GM12878 (cell line): ENCODE measurements around the gene CFAP410. TPM values are rescaled to one million over a fixed set of nuclear protein-coding genes. Genes with fewer than 3 reads are reported as not detected.

Experiments used
- ATAC-seq: fragments of 200-7000 bp; cut with Tn5 transposase; 3 replicates; pipeline ENCODE4 v1.9.1; 2020; ENCODE audit warnings: mild to moderate bottlenecking, moderate library complexity
- BruUV-seq: library from RNA; stranded (reverse); fragments of 400-500 nt; replicated peaks from 2 replicates; lab custom pipeline; 2021; lab: Mats Ljungman, UMichigan
- CTCF ChIA-PET: fragments of 300-600 bp; sonication (Branson Sonifier 250); formaldehyde crosslinking; extraction: SDS; loops from one replicate; lab custom pipeline; 2021; ENCODE audit warnings: inconsistent platforms; lab: Yijun Ruan, JAX
- POLR2A ChIA-PET: fragments of 350-600 bp; formaldehyde crosslinking; extraction: SDS; loops from one replicate; lab custom pipeline; 2021; ENCODE audit warnings: inconsistent platforms; lab: Charles Lee
- RAD21 ChIA-PET: fragments of 300-600 bp; sonication (Branson Sonifier 250); formaldehyde crosslinking; loops from one replicate; lab custom pipeline; 2023; ENCODE audit warnings: antibody characterized with exemption; ENCODE audit not compliant: unreplicated experiment; lab: Charles Lee
- SMC1A ChIA-PET: fragments of 300-600 bp; sonication (Branson Sonifier 250); formaldehyde crosslinking; loops from one replicate; lab custom pipeline; 2023; ENCODE audit not compliant: unreplicated experiment, uncharacterized antibody; lab: Charles Lee
- DNase-seq: peaks from one replicate; pipeline ENCODE4 v3.0.0-alpha.2; 2011; ENCODE audit warnings: low read depth, low spot score
- FAIRE-seq: peaks from 3 replicates; lab custom pipeline; 2011; peaks lifted over from hg19 to GRCh38; lab: Jason Lieb, UNC
- H2AFZ ChIP-seq: 2 replicates; pipeline ENCODE4 v1.6.0; 2011; ENCODE audit warnings: low read depth, low read length, control low read depth; ENCODE audit not compliant: control insufficient read depth
- H3K27ac ChIP-seq: 2 replicates; pipeline ENCODE4 v1.5.1; 2011; ENCODE audit warnings: control low read depth; ENCODE audit not compliant: control insufficient read depth, insufficient read depth
- H3K27me3 ChIP-seq, 2 experiments: replicated peaks in 1 of 2; 2 replicates each; pipeline versions ENCODE4 v1.6.0 to v1.6.1; 2011; ENCODE audit warnings: low read length in 1 of 2; ENCODE audit not compliant: control insufficient read depth in 2 of 2, insufficient read depth in 2 of 2
- H3K36me3 ChIP-seq, 2 experiments: 2 replicates each; pipeline ENCODE4 v1.5.1; 2011; ENCODE audit warnings: low read length in 1 of 2; ENCODE audit not compliant: control insufficient read depth in 2 of 2, insufficient read depth in 2 of 2
- H3K4me1 ChIP-seq: 2 replicates; pipeline ENCODE4 v1.6.1; 2011; ENCODE audit warnings: mild to moderate bottlenecking, low read length, moderate library complexity, mixed read lengths; ENCODE audit not compliant: control insufficient read depth, insufficient read depth
- H3K4me2 ChIP-seq: 2 replicates; pipeline ENCODE4 v1.6.0; 2011; ENCODE audit warnings: control low read depth; ENCODE audit not compliant: control insufficient read depth, insufficient read depth
- H3K4me3 ChIP-seq: fragments of 200-600 bp; sonication (generic); 2 replicates; pipeline ENCODE4 v1.5.1; 2016
- H3K79me2 ChIP-seq: 2 replicates; pipeline ENCODE4 v1.6.0; 2011; ENCODE audit warnings: low read length; ENCODE audit not compliant: control insufficient read depth, insufficient read depth
- H3K9ac ChIP-seq: 2 replicates; pipeline ENCODE4 v1.8.0; 2011; ENCODE audit warnings: low read length, control low read depth, mixed read lengths; ENCODE audit not compliant: control insufficient read depth, insufficient read depth
- H3K9me3 ChIP-seq: replicated peaks from 3 replicates; pipeline ENCODE4 v1.5.1; 2011; ENCODE audit warnings: mild to moderate bottlenecking, low read length; ENCODE audit not compliant: control insufficient read depth, insufficient read depth
- H4K20me1 ChIP-seq: 2 replicates; pipeline ENCODE4 v1.6.0; 2011; ENCODE audit not compliant: control insufficient read depth, insufficient read depth
- ASH2L ChIP-seq: fragments of 300-600, 200-600 bp; sonication (generic); IDR thresholded peaks from 2 replicates; pipeline ENCODE4 v1.6.1; 2017; ENCODE audit warnings: low read depth, mild to moderate bottlenecking, borderline replicate concordance
- BCL11A ChIP-seq: IDR thresholded peaks from 2 replicates; pipeline ENCODE4 v1.6.1; 2011; ENCODE audit warnings: low read depth, low read length
- CBX5 ChIP-seq: sonication (generic); IDR thresholded peaks from 2 replicates; pipeline ENCODE4 v1.6.1; 2016; ENCODE audit warnings: low read depth, moderate library complexity, mild to moderate bottlenecking, inconsistent platforms
- E4F1 ChIP-seq: fragments of 450-650 bp; IDR thresholded peaks from 2 replicates; pipeline ENCODE4 v1.6.1; 2018; ENCODE audit warnings: borderline replicate concordance, mild to moderate bottlenecking; ENCODE audit not compliant: partially characterized antibody
- FOS ChIP-seq: IDR thresholded peaks from 3 replicates; pipeline ENCODE4 v1.6.1; 2011; ENCODE audit warnings: borderline replicate concordance; ENCODE audit not compliant: insufficient read length; ENCODE audit errors: extremely low read depth
- FOXM1 ChIP-seq: IDR thresholded peaks from 2 replicates; pipeline ENCODE4 v1.6.1; 2012; ENCODE audit warnings: low read depth, mild to moderate bottlenecking, inconsistent platforms, low read length, moderate library complexity
- GATAD2B ChIP-seq: fragments of 450-650 bp; conservative IDR thresholded peaks from 2 replicates; pipeline ENCODE4 v1.6.1; 2017; ENCODE audit warnings: low read depth, mild to moderate bottlenecking, moderate library complexity
- HDAC6 ChIP-seq: fragments of 200-600 bp; sonication (generic); IDR thresholded peaks from one replicate; pipeline ENCODE4 v1.8.0; 2017; ENCODE audit warnings: antibody characterized with exemption; ENCODE audit not compliant: unreplicated experiment
- KLF5 ChIP-seq: fragments of 450-650 bp; IDR thresholded peaks from 2 replicates; pipeline ENCODE4 v1.6.1; 2014; ENCODE audit warnings: mild to moderate bottlenecking; ENCODE audit not compliant: partially characterized antibody
- MLLT1 ChIP-seq: fragments of 450-650 bp; IDR thresholded peaks from 2 replicates; pipeline ENCODE4 v1.6.1; 2016; ENCODE audit warnings: mild to moderate bottlenecking
- MXI1 ChIP-seq: fragments of 150-350 bp; IDR thresholded peaks from 2 replicates; pipeline ENCODE4 v1.6.1; 2011; ENCODE audit warnings: low read depth, mild to moderate bottlenecking, inconsistent platforms, low read length, improper control_type of control experiment
- NFYB ChIP-seq: IDR thresholded peaks from 2 replicates; pipeline ENCODE4 v1.6.1; 2011; ENCODE audit warnings: low read depth, mild to moderate bottlenecking, low read length, improper control_type of control experiment, moderate library complexity; ENCODE audit not compliant: insufficient read depth
- POLR2A ChIP-seq: IDR thresholded peaks from 2 replicates; pipeline ENCODE4 v1.6.1; 2011; ENCODE audit warnings: low read depth, mild to moderate bottlenecking, low read length
- RUNX3 ChIP-seq: IDR thresholded peaks from 2 replicates; pipeline ENCODE4 v1.6.1; 2012; ENCODE audit warnings: low read length, inconsistent platforms
- SRF ChIP-seq, 2 experiments: IDR thresholded peaks; 2 replicates each; pipeline ENCODE4 v1.6.1; 2011; ENCODE audit warnings: low read depth in 2 of 2, low read length in 2 of 2, mild to moderate bottlenecking in 1 of 2, moderate library complexity in 1 of 2
- SUZ12 ChIP-seq: fragments of 200-600 bp; sonication (generic); IDR thresholded peaks from one replicate; pipeline ENCODE4 v1.6.1; 2018; ENCODE audit warnings: antibody characterized with exemption, mild to moderate bottlenecking; ENCODE audit not compliant: unreplicated experiment
- USF1 ChIP-seq: IDR thresholded peaks from 2 replicates; pipeline ENCODE4 v1.6.1; 2011; ENCODE audit warnings: borderline replicate concordance, low read depth, mild to moderate bottlenecking, moderate library complexity, mixed read lengths, low read length; ENCODE audit not compliant: insufficient read depth; ENCODE audit errors: extremely low read length
- ZBED1 ChIP-seq: IDR thresholded peaks from 2 replicates; pipeline ENCODE4 v1.6.1; 2016; ENCODE audit warnings: borderline replicate concordance
- ZNF207 ChIP-seq: fragments of 450-650 bp; IDR thresholded peaks from 2 replicates; pipeline ENCODE4 v1.6.1; 2014; ENCODE audit warnings: antibody characterized with exemption, mild to moderate bottlenecking, borderline replicate concordance
- ZNF217 ChIP-seq: fragments of 450-650 bp; IDR thresholded peaks from 2 replicates; pipeline ENCODE4 v1.6.1; 2017; ENCODE audit warnings: antibody characterized with exemption, mild to moderate bottlenecking
- WGBS: methylation state at CpG from one replicate; pipeline ENCODE4 v1.1.6; 2016; ENCODE audit warnings: low lambda C conversion rate; ENCODE audit not compliant: insufficient replicate concordance, insufficient coverage; ENCODE audit errors: missing lambda C conversion rate; 5-methylcytosine and 5-hydroxymethylcytosine counted together
- in situ Hi-C: fragments of 300-500 bp; cut with MboI; formaldehyde crosslinking; loops from 9 replicates; pipeline ENCODE4 v1.14.3; 2018; ENCODE audit warnings: mixed read lengths
- intact Hi-C: fragments of 100-400 bp; cut with micrococcal nuclease; formaldehyde crosslinking; loops from one replicate; pipeline ENCODE4 v1.14.2; 2022; ENCODE audit not compliant: unreplicated experiment
- polyA plus RNA-seq, 11 experiments: library from polyadenylated mRNA; depleted of rRNA in 4 of 11; unstranded in 6 of 11; stranded (reverse) in 5 of 11; fragments of >200 nt; fragmentation: Nextera tagmentation in 4 of 11; fragmentation: Illumina TruSeq in 1 of 11; extraction: Ambion mirVana in 4 of 11; extraction: Trizol in 1 of 11; gene quantifications; 1 replicate in 1 of 11; 2 replicates in 10 of 11; pipeline versions ENCODE4 v1.2.1 to v1.2.3, GENCODE V29; 2011 to 2016; ENCODE audit warnings: inconsistent platforms in 2 of 11, missing spikeins in 2 of 11, low read depth in 1 of 11
- total RNA-seq, 4 experiments: library from RNA; depleted of rRNA in 3 of 4; stranded (reverse); fragments of >200 nt in 3 of 4; fragmentation: Illumina TruSeq in 1 of 4; extraction: Trizol in 1 of 4; gene quantifications; 2 replicates each; pipeline versions ENCODE4 v1.2.1 to v1.2.3, GENCODE V29; 2013 to 2021

CFAP410 gene
- total and polyA plus RNA-seq, 10 of the 15 experiments (the other 5 are each of a cell fraction or from before 2014, with no cell fraction given): 0.14 to 24.8 (median 11.3) TPM

GRCh38 chr21:44297525-44298290 lies 41.5 kb downstream of the CFAP410 start:
- 8% methylated on average over 22 of the region's 22 CpGs for WGBS
- POLR2A ChIA-PET: interaction anchor here (0.6 to 2.1 kb wide), 4 partner anchors 10 to 506 kb away, joined by 3 to 6 read pairs (median 3); no protein-coding TSS in a partner anchor
- DNase-seq (peak; percentile 61), FAIRE-seq (peak; percentile 94), ATAC-seq (peak; percentile 57)
- SMC1A ChIA-PET: interaction anchor here (1.3 to 2.8 kb wide), 2 partner anchors 30 to 40 kb away, joined by 4 to 11 read pairs; no protein-coding TSS in a partner anchor
- CTCF ChIA-PET: interaction anchor here (0.5 to 2.0 kb wide), 17 partner anchors 10 to 1332 kb away, joined by 3 to 15 read pairs (median 4); no protein-coding TSS in a partner anchor
- no TSS peak for BruUV-seq
- peaks cover 36% of the 10 kb centered on the region for H3K79me2 ChIP-seq
- H3K4me2 ChIP-seq: peak overlapping the region; percentile 66
- in situ Hi-C loops (no loop called here), intact Hi-C loops (no loop called here)
- H3K9me3 ChIP-seq: no peaks in the 10 kb centered on the region
- RAD21 ChIA-PET: interaction anchor here (0.8 to 3.0 kb wide), 7 partner anchors 10 to 496 kb away, joined by 3 to 27 read pairs (median 6); partner anchors contain the start of gene CFAP410
- H3K4me1 ChIP-seq: peaks cover 47% of the 10 kb centered on the region
- no peaks in the 10 kb centered on the region for H4K20me1 ChIP-seq
- H2AFZ ChIP-seq: no peak overlapping the region
- H3K27ac ChIP-seq: peak overlapping the region; percentile 40
- no peak overlapping the region for H3K9ac ChIP-seq
- no peaks in the 10 kb centered on the region for H3K27me3 ChIP-seq
- H3K4me3 ChIP-seq: no peak overlapping the region
- no peaks in the 10 kb centered on the region for H3K36me3 ChIP-seq
- TF ChIP-seq SRF (IDR thresholded peaks at IDR 0.05; ENCODE audit: low read depth in 2 of 2, low read length in 2 of 2): no peak
- TF ChIP-seq KLF5: no peak
- no peak for TF ChIP-seq NFYB
- TF ChIP-seq USF1: no peak
- no peak for TF ChIP-seq ZNF217
- TF ChIP-seq ZNF207: no peak
- no peak for TF ChIP-seq CBX5
- TF ChIP-seq E4F1: no peak
- no peak for TF ChIP-seq SUZ12
- no peak for TF ChIP-seq BCL11A
- TF ChIP-seq POLR2A: no peak
- TF ChIP-seq ZBED1: no peak
- TF ChIP-seq ASH2L: no peak
- no peak for TF ChIP-seq HDAC6
- peak; percentile 23; the same call in 1 of the 2 replicates for TF ChIP-seq MLLT1
- no peak for TF ChIP-seq FOXM1
- TF ChIP-seq RUNX3: no peak
- TF ChIP-seq GATAD2B: peak; percentile 81; the same call in 1 of the 2 replicates
- TF ChIP-seq FOS: no peak
- TF ChIP-seq MXI1: no peak
